GM18861 (cell line): Measurements from ENCODE around the gene PIGBOS1.
"Not testable (repeated sequence)": the region's sequence is repeated elsewhere in the genome, so short reads cannot be mapped to it uniquely, and the experiment has no call there.

ENCODE experiments used
- ATAC-seq: cut with Tn5 transposase; IDR thresholded peaks from one replicate; pipeline ENCODE4 v1.9.1; 2021; ENCODE audit not compliant: unreplicated experiment

The PIGBOS1 gene

DNA sequence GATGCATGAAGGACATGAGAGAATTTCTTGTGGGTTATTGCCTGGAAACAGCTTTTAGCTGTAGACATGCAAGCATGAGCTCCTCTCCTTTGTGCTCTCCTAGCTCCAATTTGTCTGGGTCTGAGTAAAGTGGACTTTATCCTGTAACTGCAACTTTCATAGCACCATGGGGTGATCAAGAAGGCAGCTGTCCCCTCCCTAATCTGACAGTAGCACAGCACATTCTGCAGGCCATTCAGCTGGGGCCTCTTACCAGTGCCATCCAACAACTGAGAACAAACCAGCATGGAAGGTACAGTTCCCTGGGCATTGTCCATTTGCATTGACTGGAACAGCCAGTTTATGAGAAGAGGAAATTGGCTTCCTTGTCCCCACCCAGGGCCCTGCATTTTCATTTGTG lies 21.6 kb downstream of the PIGBOS1 start:
- ATAC-seq, result no peak

GRCh38 chr15:55290528-55291057 lies 28.3 kb downstream of the PIGBOS1 start:
- ATAC-seq, result peak; percentile 62

DNA sequence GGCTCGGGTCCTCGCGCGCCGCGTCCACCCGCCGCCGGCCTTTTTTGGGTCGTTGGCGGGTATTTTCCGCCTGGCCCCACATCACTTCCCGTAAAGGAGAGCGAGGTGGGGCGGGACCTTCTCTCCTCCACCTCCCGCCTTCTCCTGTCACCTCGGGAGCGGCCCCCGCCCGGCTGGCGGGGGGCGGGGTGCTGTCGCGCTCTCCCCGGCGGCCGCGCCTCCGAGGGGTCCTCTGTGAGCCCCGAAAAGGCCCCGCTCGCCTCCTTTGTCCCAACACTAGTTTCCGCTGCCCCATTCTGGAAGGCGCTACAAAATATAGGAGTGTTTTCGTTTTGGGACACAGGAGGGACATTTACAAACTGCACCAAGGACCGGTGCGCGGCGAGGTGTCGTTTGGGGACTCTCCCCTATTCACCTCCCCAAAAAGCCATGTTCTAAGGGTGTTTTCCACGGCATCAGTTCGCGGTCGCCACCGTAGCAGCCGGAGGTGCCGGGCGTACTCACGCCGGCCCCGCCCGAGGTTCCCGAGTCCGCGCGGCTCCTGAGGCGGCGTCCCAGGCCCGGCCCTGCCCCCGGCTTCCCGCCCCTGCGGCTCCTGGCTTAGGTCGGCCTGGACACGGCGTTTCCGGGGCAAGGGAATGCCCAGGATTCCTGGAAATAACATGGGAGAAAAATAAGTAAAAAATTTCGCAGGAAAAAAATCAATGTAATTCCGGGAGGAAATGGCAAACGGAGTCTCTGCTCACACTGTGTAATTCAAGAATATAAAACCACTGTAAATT lies 29.0 kb downstream of the PIGBOS1 start, which contains the start of gene RAB27A:
RAB27A (minus strand) TSS at position 68 of the 782 bp plus-strand sequence. CDS start 54,879 bp downstream, outside the sequence.
- peak; percentile 42 for ATAC-seq

DNA sequence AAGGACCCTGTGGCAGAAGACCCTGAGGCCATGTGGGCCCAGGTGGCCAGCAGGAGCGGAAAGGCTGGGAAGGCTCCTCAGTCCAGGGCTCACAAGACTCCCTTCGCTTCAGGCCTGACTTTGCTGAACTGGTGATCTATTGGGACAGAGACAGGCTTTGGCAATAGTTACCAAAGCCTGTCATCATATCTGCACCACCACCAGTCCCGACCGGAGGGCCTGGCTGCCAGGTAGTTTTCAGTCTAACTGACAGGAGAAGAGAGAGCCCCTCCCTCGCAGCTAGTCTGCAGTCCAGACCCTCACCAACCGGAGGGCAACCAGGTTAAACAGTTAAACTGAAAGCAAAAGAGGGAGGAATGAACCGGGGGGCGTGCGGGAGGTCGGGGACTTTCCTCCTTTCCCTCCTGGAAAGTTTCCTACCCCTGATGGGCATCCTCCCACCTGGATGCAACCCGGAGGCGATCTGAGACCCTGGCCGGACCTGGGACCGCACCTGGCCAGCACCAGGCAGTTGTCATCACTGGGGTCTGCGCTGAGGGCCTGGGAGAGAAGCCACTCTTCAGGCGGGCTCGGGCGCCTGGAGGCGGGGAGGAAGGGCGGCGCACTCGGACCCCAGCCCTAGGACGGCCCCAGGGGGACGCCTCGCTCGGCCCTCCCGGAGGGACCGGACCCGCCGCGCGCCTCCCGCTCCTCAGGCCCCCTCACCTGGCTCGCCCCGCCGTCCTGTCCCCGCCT lies 29.7 kb downstream of the PIGBOS1 start:
- peak; percentile 27 for ATAC-seq

DNA sequence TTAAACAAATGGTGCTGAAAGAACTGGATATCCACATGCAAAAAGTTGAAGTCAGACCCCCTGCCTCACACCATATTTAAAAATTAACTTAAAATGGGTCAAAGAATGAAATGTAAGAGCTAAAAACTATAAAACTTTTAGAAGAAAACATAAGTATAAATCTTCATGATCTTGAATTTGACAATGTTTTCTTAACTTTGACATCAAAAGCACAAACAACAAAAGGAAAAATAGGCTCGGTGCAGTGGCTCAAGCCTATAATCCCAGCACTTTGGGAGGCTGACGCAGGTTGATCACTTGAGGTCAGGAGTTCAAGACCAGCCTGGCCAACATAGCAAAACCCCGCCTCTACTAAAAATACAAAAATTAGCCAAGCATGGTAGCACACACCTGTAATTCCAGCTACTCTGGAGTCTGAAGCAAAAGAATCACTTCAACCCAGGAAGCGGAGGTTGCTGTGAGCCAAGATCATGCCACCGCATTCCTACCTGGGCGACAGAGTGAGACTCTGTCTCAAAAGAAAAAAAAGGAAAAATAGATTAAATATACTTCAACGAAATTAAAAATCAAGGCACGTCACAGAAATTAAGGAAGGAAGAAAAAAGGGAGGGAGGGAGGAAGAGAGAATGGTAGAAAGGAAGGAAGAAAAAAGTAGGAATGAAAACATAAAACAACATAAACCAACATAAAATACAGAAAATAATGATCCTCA lies 30.8 kb downstream of the PIGBOS1 start:
- no peak for ATAC-seq

- ATAC-seq, result not testable (repeated sequence)
Observed at GRCh38 chr15:55286442-55287189, 32.3 kb downstream of the PIGBOS1 start.

GRCh38 chr15:55284426-55284825 lies 34.5 kb downstream of the PIGBOS1 start:
- no peak for ATAC-seq

GRCh38 chr15:55283379-55284147 lies 35.4 kb downstream of the PIGBOS1 start:
- ATAC-seq, result no peak

GRCh38 chr15:55282284-55282833 lies 36.6 kb downstream of the PIGBOS1 start:
- ATAC-seq, result no peak

- no peak for ATAC-seq
Observed at GRCh38 chr15:55281517-55282228, 37.2 kb downstream of the PIGBOS1 start.

DNA sequence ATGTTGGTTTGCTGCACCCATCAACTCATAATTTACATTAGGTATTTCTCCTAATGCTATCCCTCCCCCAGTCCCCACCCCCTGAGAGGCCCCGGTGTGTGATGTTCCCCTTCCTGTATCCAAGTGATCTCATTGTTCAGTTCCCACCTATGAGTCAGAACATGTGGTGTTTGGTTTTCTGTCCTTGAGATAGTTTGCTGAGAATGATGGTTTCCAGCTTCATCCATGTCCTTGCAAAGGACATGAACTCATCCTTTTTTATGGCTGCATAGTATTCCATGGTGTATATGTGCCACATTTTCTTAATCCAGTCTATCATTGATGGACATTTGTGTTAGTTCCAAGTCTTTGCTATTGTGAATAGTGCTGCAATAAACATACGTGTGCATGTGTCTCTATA lies 38.3 kb downstream of the PIGBOS1 start:
- ATAC-seq, result not testable (repeated sequence)

GRCh38 chr15:55279746-55280351 lies 39.1 kb downstream of the PIGBOS1 start:
- ATAC-seq, result peak; percentile 74

DNA sequence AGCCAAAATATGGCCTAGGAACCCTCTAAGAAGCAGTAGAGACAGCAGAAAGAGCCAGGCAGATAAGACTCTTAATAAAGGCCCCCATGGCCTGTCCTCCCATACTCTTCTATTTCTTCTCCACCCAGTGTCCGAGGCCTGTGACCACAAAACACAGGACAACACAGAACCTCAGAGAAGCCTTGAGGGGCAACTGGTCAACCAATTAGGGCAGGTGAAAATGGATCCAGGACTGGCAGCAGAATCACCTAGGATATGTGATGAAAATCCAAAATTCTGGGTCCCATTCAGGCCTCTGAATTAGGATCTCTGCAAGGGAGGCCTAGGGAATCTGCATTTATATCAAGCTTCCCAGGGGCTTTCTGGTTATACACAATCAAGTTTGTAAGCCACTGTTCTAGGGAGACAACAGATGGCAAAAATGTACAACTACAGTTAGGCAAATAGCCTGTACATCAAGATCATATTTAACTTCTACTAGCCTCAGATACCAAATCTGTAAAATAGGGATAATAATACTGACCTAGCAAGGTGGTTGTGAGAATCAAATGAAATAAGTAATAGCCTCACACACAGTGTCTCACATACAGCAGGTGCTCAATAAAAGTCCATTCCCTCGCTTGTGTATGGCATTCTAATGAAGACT lies 39.7 kb downstream of the PIGBOS1 start:
- no peak for ATAC-seq

- no peak for ATAC-seq
Observed at GRCh38 chr15:55277715-55278114, 41.2 kb downstream of the PIGBOS1 start.

- peak; percentile 62 for ATAC-seq
Observed at GRCh38 chr15:55277116-55277564, 41.8 kb downstream of the PIGBOS1 start.

DNA sequence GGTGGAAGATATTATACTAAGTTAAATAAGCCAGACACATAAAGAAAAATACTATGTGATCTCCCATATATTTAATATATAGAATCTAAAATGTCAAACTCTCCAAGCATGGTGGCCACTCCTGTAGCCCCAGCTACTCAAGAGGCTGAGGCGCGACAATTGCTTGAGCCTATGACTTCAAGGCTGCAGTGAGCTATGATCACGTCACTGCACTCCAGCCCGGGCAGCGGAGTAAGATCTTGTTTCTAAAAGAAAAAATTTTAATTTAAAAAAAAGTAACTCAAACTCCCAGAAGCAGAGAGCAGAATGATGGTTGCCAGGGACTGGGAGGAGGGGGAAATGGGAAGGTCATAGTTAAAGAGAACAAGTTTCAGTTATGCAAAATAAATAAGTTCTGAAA lies 42.6 kb downstream of the PIGBOS1 start:
- no peak for ATAC-seq

DNA sequence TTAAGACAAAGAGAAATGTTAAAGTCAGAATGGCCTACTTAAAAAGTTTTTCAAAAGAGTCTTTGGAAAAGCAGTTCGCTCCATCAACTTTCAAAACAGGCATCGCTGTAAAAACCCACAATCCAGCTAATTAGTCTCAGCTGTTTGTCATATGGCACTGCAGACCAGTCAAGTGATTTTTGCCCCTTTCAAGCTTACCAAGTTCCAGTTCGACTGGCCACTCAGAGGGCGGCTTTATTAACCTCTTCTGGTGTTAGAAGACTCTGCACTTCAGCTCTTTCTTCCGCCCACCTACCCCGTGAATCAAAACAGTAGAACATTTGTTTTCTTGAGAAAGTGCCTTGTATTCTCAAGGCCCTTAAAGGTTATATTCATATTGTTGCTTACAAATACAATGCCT lies 48.6 kb downstream of the PIGBOS1 start:
- no peak for ATAC-seq

- no peak for ATAC-seq
Observed at GRCh38 chr15:55268176-55268695, 50.7 kb downstream of the PIGBOS1 start.
